Tibial nerve (tissue), 3 donors: Measurements from ENCODE around the gene GDAP2.

ENCODE experiments used
- CTCF ChIP-seq, 5 experiments: fragments of 200-600 bp in 3 of 5; fragments of 450-650 bp in 2 of 5; sonication (generic) in 3 of 5; IDR thresholded peaks; one replicate each; pipeline ENCODE4 v1.5.1; 2016 to 2019; ENCODE audit warnings: antibody characterized with exemption in 5 of 5, mild to moderate bottlenecking in 3 of 5, moderate library complexity in 2 of 5
- POLR2A ChIP-seq, 2 donors: fragments of 450-650 bp; IDR thresholded peaks; one replicate each; pipeline ENCODE4 v1.6.1; 2017; ENCODE audit warnings: antibody characterized with exemption in 2 of 2, mild to moderate bottlenecking in 2 of 2, moderate library complexity in 2 of 2

- TF ChIP-seq CTCF (IDR thresholded peaks at IDR 0.05) (no peak), POLR2A (IDR thresholded peaks at IDR 0.05) (no peak)
Measured at GRCh38 chr1:117841117-117841650, 88.2 kb downstream of the GDAP2 start.
